HEK293 (cell line): Measurements from ENCODE around the gene RBPJL.

Experiments
- AEBP2 ChIP-seq: fragments of 450-650 bp; formaldehyde crosslinking; IDR thresholded peaks from 2 replicates; pipeline ENCODE4 v1.5.1; 2016; ENCODE audit warnings: missing biosample characterization, missing genetic modification characterization, borderline replicate concordance
- BCL11B ChIP-seq: fragments of 450-650 bp; formaldehyde crosslinking; IDR thresholded peaks from 2 replicates; pipeline ENCODE4 v1.5.1; 2016; ENCODE audit warnings: low read depth, missing biosample characterization, missing genetic modification characterization
- FEZF1 ChIP-seq: fragments of 450-650 bp; formaldehyde crosslinking; IDR thresholded peaks from 2 replicates; pipeline ENCODE4 v1.5.1; 2016; ENCODE audit warnings: missing biosample characterization, missing genetic modification characterization
- KLF17 ChIP-seq: fragments of 450-650 bp; formaldehyde crosslinking; IDR thresholded peaks from 2 replicates; pipeline ENCODE4 v1.5.1; 2016; ENCODE audit warnings: missing biosample characterization, missing genetic modification characterization
- OVOL3 ChIP-seq: fragments of 450-650 bp; formaldehyde crosslinking; IDR thresholded peaks from 2 replicates; pipeline ENCODE4 v1.5.1; 2016; ENCODE audit warnings: missing biosample characterization, missing genetic modification characterization
- PBX3 ChIP-seq: sonication (generic); formaldehyde crosslinking; IDR thresholded peaks from 2 replicates; pipeline ENCODE4 v1.8.1; 2022; ENCODE audit warnings: mild to moderate bottlenecking, moderate library complexity, missing genetic modification reagents
- RBAK ChIP-seq: fragments of 450-650 bp; formaldehyde crosslinking; IDR thresholded peaks from 2 replicates; pipeline ENCODE4 v1.5.1; 2016; ENCODE audit warnings: missing biosample characterization, missing genetic modification characterization
- SALL2 ChIP-seq: fragments of 450-650 bp; formaldehyde crosslinking; IDR thresholded peaks from 2 replicates; pipeline ENCODE4 v1.5.0; 2017; ENCODE audit warnings: missing biosample characterization, mild to moderate bottlenecking, missing genetic modification characterization, borderline replicate concordance
- SCRT2 ChIP-seq: fragments of 450-650 bp; formaldehyde crosslinking; IDR thresholded peaks from 2 replicates; pipeline ENCODE4 v1.5.1; 2016; ENCODE audit warnings: missing biosample characterization, missing genetic modification characterization
- SETDB1 ChIP-seq: IDR thresholded peaks from one replicate; pipeline ENCODE4 v1.6.1; 2017; ENCODE audit warnings: mild to moderate bottlenecking, low read length, moderate library complexity, mixed read lengths; ENCODE audit not compliant: insufficient read length
- SP7 ChIP-seq: fragments of 450-650 bp; formaldehyde crosslinking; IDR thresholded peaks from 2 replicates; pipeline ENCODE4 v1.5.1; 2016; ENCODE audit warnings: missing biosample characterization, missing genetic modification characterization
- TRIM28 ChIP-seq: IDR thresholded peaks from 2 replicates; pipeline ENCODE4 v1.6.1; 2011; ENCODE audit warnings: low read length, control low read depth, borderline replicate concordance
- ZBTB48 ChIP-seq: fragments of 450-650 bp; formaldehyde crosslinking; IDR thresholded peaks from 2 replicates; pipeline ENCODE4 v1.5.1; 2016; ENCODE audit warnings: missing biosample characterization, missing genetic modification characterization
- ZEB2 ChIP-seq: fragments of 450-650 bp; formaldehyde crosslinking; IDR thresholded peaks from 2 replicates; pipeline ENCODE4 v1.5.1; 2016; ENCODE audit warnings: missing biosample characterization, missing genetic modification characterization
- ZFP37 ChIP-seq: fragments of 450-650 bp; formaldehyde crosslinking; IDR thresholded peaks from 2 replicates; pipeline ENCODE4 v1.5.1; 2016; ENCODE audit warnings: missing biosample characterization, missing genetic modification characterization
- ZNF133 ChIP-seq: fragments of 450-650 bp; formaldehyde crosslinking; IDR thresholded peaks from 2 replicates; pipeline ENCODE4 v1.5.1; 2016; ENCODE audit warnings: missing biosample characterization, missing genetic modification characterization
- ZNF148 ChIP-seq: fragments of 450-650 bp; formaldehyde crosslinking; IDR thresholded peaks from 2 replicates; pipeline ENCODE4 v1.5.0; 2017; ENCODE audit warnings: missing biosample characterization, missing genetic modification characterization, borderline replicate concordance
- ZNF184 ChIP-seq: fragments of 450-650 bp; IDR thresholded peaks from 2 replicates; pipeline ENCODE4 v1.5.1; 2018; ENCODE audit warnings: missing biosample characterization, mild to moderate bottlenecking, missing genetic modification characterization
- ZNF239 ChIP-seq: fragments of 450-650 bp; formaldehyde crosslinking; IDR thresholded peaks from 2 replicates; pipeline ENCODE4 v1.5.1; 2016; ENCODE audit warnings: missing biosample characterization, missing genetic modification characterization
- ZNF324 ChIP-seq: fragments of 450-650 bp; formaldehyde crosslinking; IDR thresholded peaks from 2 replicates; pipeline ENCODE4 v1.5.1; 2016; ENCODE audit warnings: missing biosample characterization, missing genetic modification characterization
- ZNF513 ChIP-seq: fragments of 450-650 bp; IDR thresholded peaks from 2 replicates; pipeline ENCODE4 v1.5.1; 2018; ENCODE audit warnings: missing biosample characterization, missing genetic modification characterization
- ZNF530 ChIP-seq: fragments of 450-650 bp; formaldehyde crosslinking; IDR thresholded peaks from 2 replicates; pipeline ENCODE4 v1.5.1; 2016; ENCODE audit warnings: low read depth, missing biosample characterization, missing genetic modification characterization
- ZNF561 ChIP-seq: fragments of 450-650 bp; IDR thresholded peaks from 2 replicates; pipeline ENCODE4 v1.5.1; 2018; ENCODE audit warnings: missing biosample characterization, missing genetic modification characterization, borderline replicate concordance
- ZNF600 ChIP-seq: fragments of 450-650 bp; formaldehyde crosslinking; IDR thresholded peaks from 2 replicates; pipeline ENCODE4 v1.5.1; 2016; ENCODE audit warnings: missing biosample characterization, missing genetic modification characterization
- ZNF629 ChIP-seq: fragments of 450-650 bp; formaldehyde crosslinking; IDR thresholded peaks from 2 replicates; pipeline ENCODE4 v1.5.1; 2017; ENCODE audit warnings: missing biosample characterization, missing genetic modification characterization
- ZNF704 ChIP-seq: fragments of 450-650 bp; formaldehyde crosslinking; IDR thresholded peaks from 2 replicates; pipeline ENCODE4 v1.5.1; 2016; ENCODE audit warnings: missing biosample characterization, missing genetic modification characterization
- ZNF768 ChIP-seq: fragments of 450-650 bp; formaldehyde crosslinking; IDR thresholded peaks from 2 replicates; pipeline ENCODE4 v1.5.1; 2018; ENCODE audit warnings: missing biosample characterization, mild to moderate bottlenecking, missing genetic modification characterization
- ZNF785 ChIP-seq: fragments of 450-650 bp; formaldehyde crosslinking; IDR thresholded peaks from 2 replicates; pipeline ENCODE4 v1.5.1; 2016; ENCODE audit warnings: missing biosample characterization, missing genetic modification characterization
- ZSCAN18 ChIP-seq: fragments of 450-650 bp; formaldehyde crosslinking; IDR thresholded peaks from 2 replicates; pipeline ENCODE4 v1.5.1; 2016; ENCODE audit warnings: missing biosample characterization, missing genetic modification characterization

The RBPJL gene

GRCh38 chr20:45344168-45344860, 37.7 kb downstream of the RBPJL start (continued):
- TF ChIP-seq SETDB1 (no peak), ZNF513 (tag by site-specific recombination) (no peak), ZNF629 (peak; percentile 87), ZBTB48 (no peak), ZNF184 (tag by site-specific recombination) (peak; percentile 51; the same call in 1 of the 2 replicates), ZNF704 (tag by site-specific recombination) (no peak), ZSCAN18 (no peak), SALL2 (tag by site-specific recombination) (no peak), ZNF561 (tag by site-specific recombination) (no peak), AEBP2 (tag by site-specific recombination) (no peak), ZFP37 (tag by site-specific recombination) (peak; percentile 49; the same call in 1 of the 2 replicates), ZNF324 (tag by site-specific recombination) (no peak), ZNF133 (tag by site-specific recombination) (no peak), ZNF239 (tag by site-specific recombination) (no peak), OVOL3 (tag by site-specific recombination) (no peak), SP7 (0 out of 2 replicates have a peak, but pooled peaks have one; percentile 54), FEZF1 (no peak), RBAK (no peak), ZNF785 (tag by site-specific recombination) (no peak), ZNF148 (no peak), BCL11B (no peak), KLF17 (tag by site-specific recombination) (0 out of 2 replicates have a peak, but pooled peaks have one; percentile 17), SCRT2 (no peak), PBX3 (CRISPR knock-in tag) (no peak), ZNF768 (tag by site-specific recombination) (no peak), TRIM28 (no peak), ZNF600 (tag by site-specific recombination) (0 out of 2 replicates have a peak, but pooled peaks have one; percentile 18), ZNF530 (tag by site-specific recombination) (no peak), ZEB2 (peak; percentile 20; the same call in 1 of the 2 replicates)
